Transverse colon (tissue), 4 donors: ENCODE data around the gene TOX2.

Experiments used
- CTCF ChIP-seq, 5 experiments: fragments of 200-600 bp in 3 of 5; fragments of 450-650 bp in 2 of 5; sonication (generic) in 3 of 5; IDR thresholded peaks; 1 replicate in 2 of 5; 2 replicates in 3 of 5; pipeline ENCODE4 v1.5.1; 2016 to 2017; ENCODE audit warnings: antibody characterized with exemption in 5 of 5, inconsistent platforms in 3 of 5, mild to moderate bottlenecking in 2 of 5, moderate library complexity in 1 of 5
- EP300 ChIP-seq: sonication (generic); formaldehyde crosslinking; IDR thresholded peaks from one replicate; pipeline ENCODE4 v1.6.1; 2017; ENCODE audit warnings: antibody characterized with exemption, low read depth
- POLR2A ChIP-seq: fragments of 450-650 bp; IDR thresholded peaks from one replicate; pipeline ENCODE4 v1.6.1; 2016; ENCODE audit warnings: antibody characterized with exemption, mild to moderate bottlenecking, moderate library complexity
- POLR2AphosphoS5 ChIP-seq, 3 donors: sonication (generic); formaldehyde crosslinking; IDR thresholded peaks; one replicate each; pipeline ENCODE4 v1.6.1; 2016; ENCODE audit warnings: antibody characterized with exemption in 3 of 3

GRCh38 chr20:43922614-43923013 lies 8.0 kb downstream of the TOX2 start:
- TF ChIP-seq POLR2A (no peak), CTCF (IDR thresholded peaks at IDR 0.05) (no peak), POLR2AphosphoS5 (IDR thresholded peaks at IDR 0.05) (no peak), EP300 (no peak)
